Peyer's patch (tissue), 4 donors: ENCODE measurements around the gene SPINT1.

Experiments used
- POLR2A ChIP-seq, 2 donors: fragments of 450-650 bp; IDR thresholded peaks; one replicate each; pipeline ENCODE4 v1.5.1; 2017; ENCODE audit warnings: antibody characterized with exemption in 2 of 2, mild to moderate bottlenecking in 2 of 2, moderate library complexity in 2 of 2
- TF ChIP-seq, protein P1 (sequence below), 6 experiments: fragments of 450-650 bp in 4 of 6; fragments of 200-600 bp in 2 of 6; sonication (generic) in 1 of 6; IDR thresholded peaks; one replicate each; pipeline ENCODE4 v1.5.1; 2017 to 2019; ENCODE audit warnings: antibody characterized with exemption in 6 of 6, mild to moderate bottlenecking in 3 of 6, moderate library complexity in 1 of 6

GRCh38 chr15:40838756-40839155 is 5.1 kb upstream of the SPINT1 start:
- no peak for TF ChIP-seq POLR2A (IDR thresholded peaks at IDR 0.05)
- TF ChIP-seq, protein P1, sequence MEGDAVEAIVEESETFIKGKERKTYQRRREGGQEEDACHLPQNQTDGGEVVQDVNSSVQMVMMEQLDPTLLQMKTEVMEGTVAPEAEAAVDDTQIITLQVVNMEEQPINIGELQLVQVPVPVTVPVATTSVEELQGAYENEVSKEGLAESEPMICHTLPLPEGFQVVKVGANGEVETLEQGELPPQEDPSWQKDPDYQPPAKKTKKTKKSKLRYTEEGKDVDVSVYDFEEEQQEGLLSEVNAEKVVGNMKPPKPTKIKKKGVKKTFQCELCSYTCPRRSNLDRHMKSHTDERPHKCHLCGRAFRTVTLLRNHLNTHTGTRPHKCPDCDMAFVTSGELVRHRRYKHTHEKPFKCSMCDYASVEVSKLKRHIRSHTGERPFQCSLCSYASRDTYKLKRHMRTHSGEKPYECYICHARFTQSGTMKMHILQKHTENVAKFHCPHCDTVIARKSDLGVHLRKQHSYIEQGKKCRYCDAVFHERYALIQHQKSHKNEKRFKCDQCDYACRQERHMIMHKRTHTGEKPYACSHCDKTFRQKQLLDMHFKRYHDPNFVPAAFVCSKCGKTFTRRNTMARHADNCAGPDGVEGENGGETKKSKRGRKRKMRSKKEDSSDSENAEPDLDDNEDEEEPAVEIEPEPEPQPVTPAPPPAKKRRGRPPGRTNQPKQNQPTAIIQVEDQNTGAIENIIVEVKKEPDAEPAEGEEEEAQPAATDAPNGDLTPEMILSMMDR (IDR thresholded peaks at IDR 0.05), result no peak
